ENCODE results near the gene DLGAP1.

The DLGAP1 gene

DNA sequence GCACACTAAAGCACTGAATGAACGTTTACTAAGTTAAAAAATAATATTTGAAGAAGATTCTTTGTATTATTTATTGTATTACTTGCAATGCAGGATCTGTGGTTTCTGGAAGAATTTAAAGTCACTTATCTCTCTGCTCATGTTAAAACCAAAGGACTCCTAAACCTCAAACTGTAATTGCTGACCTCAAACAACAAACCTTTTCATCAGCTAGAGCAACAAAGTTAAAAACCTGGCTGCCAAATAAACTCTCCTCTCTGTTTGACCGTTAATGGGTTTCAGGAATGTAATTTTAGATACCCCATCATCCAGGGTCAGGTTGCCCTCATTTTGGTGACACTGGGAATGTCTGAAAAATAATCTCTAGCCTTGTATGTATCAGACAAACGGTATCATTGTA lies 766.0 kb downstream of the DLGAP1 start:
- Histone ChIP-seq H3K36me3 (no peaks in the 10 kb centered on the region), H3K27me3 (no peaks in the 10 kb centered on the region), H3K4me1 (ENCODE audit: control insufficient read depth in 1 of 2, insufficient read depth in 1 of 2, low read depth in 1 of 2, low read length in 1 of 2) (no peaks in the 10 kb centered on the region), H3K27ac (no peak overlapping the region), H3K4me3 (ENCODE audit: low read depth in 1 of 2, low read length in 1 of 2) (no peak overlapping the region), H3K9me3 (no peaks in the 10 kb centered on the region)
- TF ChIP-seq, protein P1, sequence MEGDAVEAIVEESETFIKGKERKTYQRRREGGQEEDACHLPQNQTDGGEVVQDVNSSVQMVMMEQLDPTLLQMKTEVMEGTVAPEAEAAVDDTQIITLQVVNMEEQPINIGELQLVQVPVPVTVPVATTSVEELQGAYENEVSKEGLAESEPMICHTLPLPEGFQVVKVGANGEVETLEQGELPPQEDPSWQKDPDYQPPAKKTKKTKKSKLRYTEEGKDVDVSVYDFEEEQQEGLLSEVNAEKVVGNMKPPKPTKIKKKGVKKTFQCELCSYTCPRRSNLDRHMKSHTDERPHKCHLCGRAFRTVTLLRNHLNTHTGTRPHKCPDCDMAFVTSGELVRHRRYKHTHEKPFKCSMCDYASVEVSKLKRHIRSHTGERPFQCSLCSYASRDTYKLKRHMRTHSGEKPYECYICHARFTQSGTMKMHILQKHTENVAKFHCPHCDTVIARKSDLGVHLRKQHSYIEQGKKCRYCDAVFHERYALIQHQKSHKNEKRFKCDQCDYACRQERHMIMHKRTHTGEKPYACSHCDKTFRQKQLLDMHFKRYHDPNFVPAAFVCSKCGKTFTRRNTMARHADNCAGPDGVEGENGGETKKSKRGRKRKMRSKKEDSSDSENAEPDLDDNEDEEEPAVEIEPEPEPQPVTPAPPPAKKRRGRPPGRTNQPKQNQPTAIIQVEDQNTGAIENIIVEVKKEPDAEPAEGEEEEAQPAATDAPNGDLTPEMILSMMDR (IDR thresholded peaks at IDR 0.05) = no peak

DNA sequence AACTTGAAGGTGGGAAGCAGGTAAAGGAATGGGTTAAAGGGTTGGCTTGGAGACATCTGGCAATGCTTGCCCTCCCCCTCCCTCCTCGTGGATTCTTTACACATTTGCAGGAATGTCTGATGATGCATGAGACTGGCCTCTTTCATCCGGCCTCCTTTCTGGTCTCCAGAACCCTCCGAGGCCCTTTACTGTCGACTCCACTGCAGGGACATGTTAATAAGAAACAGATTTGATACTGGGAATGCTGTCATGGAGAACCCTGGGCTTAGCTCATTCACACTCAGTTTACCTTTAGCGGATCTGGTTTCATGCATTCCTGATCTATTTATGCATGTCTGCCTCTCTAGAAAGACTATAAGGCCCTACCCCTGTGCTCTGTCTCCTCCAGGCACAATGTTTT lies 766.4 kb downstream of the DLGAP1 start:
- no peaks in the 10 kb centered on the region for H3K9me3 ChIP-seq
- no peaks in the 10 kb centered on the region for H3K4me1 ChIP-seq (ENCODE audit: control insufficient read depth in 1 of 2, insufficient read depth in 1 of 2, low read depth in 1 of 2, low read length in 1 of 2)
- H3K27ac ChIP-seq = no peak overlapping the region
- TF ChIP-seq, protein P1 (IDR thresholded peaks at IDR 0.05) = no peak
- no peaks in the 10 kb centered on the region for H3K27me3 ChIP-seq
- no peaks in the 10 kb centered on the region for H3K36me3 ChIP-seq
- H3K4me3 ChIP-seq (ENCODE audit: low read depth in 1 of 2, low read length in 1 of 2) = no peak overlapping the region

DNA sequence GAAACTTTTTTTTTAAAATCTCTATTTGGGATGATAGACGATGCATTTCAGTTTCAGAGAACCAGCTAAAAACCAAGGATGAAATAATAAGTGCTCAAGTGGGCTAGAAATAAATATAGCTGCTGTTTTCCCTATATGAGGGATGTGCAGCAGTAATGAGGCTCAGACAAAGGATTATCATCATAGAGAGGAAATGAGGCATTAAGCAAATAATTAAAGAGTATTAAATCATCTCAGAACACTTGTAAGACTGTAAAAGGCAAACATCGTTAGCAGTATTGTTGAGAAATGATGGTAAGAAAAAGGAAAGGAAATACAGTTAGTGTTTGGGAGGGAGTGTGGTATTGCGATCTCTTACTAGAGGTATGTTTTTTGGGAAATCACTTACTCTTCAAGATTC lies 771.6 kb downstream of the DLGAP1 start:
- Histone ChIP-seq H3K27me3 (no peaks in the 10 kb centered on the region), H3K36me3 (no peaks in the 10 kb centered on the region), H3K27ac (no peak overlapping the region), H3K4me1 (ENCODE audit: control insufficient read depth in 1 of 2, insufficient read depth in 1 of 2, low read depth in 1 of 2, low read length in 1 of 2) (no peaks in the 10 kb centered on the region), H3K9me3 (no peaks in the 10 kb centered on the region), H3K4me3 (ENCODE audit: low read depth in 1 of 2, low read length in 1 of 2) (no peak overlapping the region)
- TF ChIP-seq, protein P1 (IDR thresholded peaks at IDR 0.05) = no peak

DNA sequence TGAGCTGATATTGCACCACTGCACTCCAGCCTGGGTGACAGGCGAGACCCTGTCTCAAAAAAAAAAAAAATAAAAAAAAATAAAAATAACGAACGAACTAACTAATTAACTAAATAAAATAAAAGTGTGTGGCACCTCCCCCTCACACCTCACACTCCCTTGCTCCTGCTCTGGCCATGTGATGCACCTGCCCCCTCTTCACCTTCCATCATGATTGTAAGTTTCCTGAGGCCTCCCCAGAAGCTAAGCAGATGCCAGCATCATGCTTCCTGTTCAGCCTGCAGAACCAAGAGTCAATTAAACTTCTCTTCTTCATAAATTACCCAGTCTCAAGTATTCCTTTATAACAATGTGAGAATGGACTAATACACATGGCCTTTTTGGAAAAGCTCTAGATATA lies 773.0 kb downstream of the DLGAP1 start:
- Histone ChIP-seq H3K4me3 (ENCODE audit: low read depth in 1 of 2, low read length in 1 of 2) (no peak overlapping the region), H3K36me3 (no peaks in the 10 kb centered on the region), H3K27me3 (no peaks in the 10 kb centered on the region), H3K27ac (no peak overlapping the region), H3K4me1 (ENCODE audit: control insufficient read depth in 1 of 2, insufficient read depth in 1 of 2, low read depth in 1 of 2, low read length in 1 of 2) (no peaks in the 10 kb centered on the region), H3K9me3 (no peaks in the 10 kb centered on the region)
- TF ChIP-seq, protein P1 (IDR thresholded peaks at IDR 0.05) = no peak

DNA sequence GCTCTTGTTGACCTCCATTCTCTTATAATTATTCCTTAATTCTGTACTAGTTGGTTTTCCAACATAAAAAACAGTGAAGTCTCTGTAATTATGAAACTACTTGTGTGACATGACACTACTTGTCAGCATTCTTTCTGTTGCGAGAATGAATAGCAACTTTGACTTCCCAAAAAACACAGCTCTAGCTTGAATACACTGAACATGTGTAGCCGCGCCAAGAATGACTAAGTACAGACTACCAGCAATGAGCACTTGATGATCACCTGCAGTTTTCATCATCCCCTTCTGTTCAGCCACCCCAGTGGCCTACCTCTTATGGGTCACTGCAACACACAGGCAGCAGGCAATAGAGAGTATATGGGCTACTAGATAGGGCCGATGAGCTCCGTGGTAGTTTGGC lies 775.9 kb downstream of the DLGAP1 start:
- Histone ChIP-seq H3K9me3 (no peaks in the 10 kb centered on the region), H3K27me3 (no peaks in the 10 kb centered on the region), H3K4me3 (ENCODE audit: low read depth in 1 of 2, low read length in 1 of 2) (no peak overlapping the region), H3K4me1 (ENCODE audit: control insufficient read depth in 1 of 2, insufficient read depth in 1 of 2, low read depth in 1 of 2, low read length in 1 of 2) (no peaks in the 10 kb centered on the region), H3K27ac (no peak overlapping the region), H3K36me3 (no peaks in the 10 kb centered on the region)
- TF ChIP-seq, protein P1 (IDR thresholded peaks at IDR 0.05) = no peak

DNA sequence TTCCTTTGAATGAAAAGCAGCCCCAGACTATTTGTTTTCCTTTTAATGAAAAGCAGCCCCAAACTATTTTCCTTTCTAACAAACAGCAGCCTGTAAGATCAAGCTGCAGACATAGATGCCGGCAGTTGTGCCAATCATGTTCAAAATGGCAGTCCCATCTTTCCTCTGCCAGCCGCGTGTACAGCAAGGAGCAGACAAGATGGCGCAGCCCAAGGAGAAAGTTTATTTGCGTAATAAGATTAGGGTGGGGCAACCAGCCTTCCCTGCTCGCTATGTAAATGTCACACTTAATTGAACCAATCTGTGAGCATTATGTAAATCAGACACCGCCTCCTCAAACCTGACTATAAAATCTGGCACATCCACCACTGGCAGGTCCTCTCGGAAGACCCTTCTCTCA lies 779.1 kb downstream of the DLGAP1 start:
- H3K4me1 ChIP-seq (ENCODE audit: control insufficient read depth in 1 of 2, insufficient read depth in 1 of 2, low read depth in 1 of 2, low read length in 1 of 2) = no peaks in the 10 kb centered on the region
- H3K36me3 ChIP-seq = no peaks in the 10 kb centered on the region
- no peak overlapping the region for H3K27ac ChIP-seq
- TF ChIP-seq, protein P1 (IDR thresholded peaks at IDR 0.05) = no peak
- no peaks in the 10 kb centered on the region for H3K9me3 ChIP-seq
- no peak overlapping the region for H3K4me3 ChIP-seq (ENCODE audit: low read depth in 1 of 2, low read length in 1 of 2)
- no peaks in the 10 kb centered on the region for H3K27me3 ChIP-seq

Data from neutrophil (primary cell).